HG02884 (cell line): ENCODE data around the gene ARHGDIG.
"Not testable (repeated sequence)": the region's sequence is repeated elsewhere in the genome, so short reads cannot be mapped to it uniquely, and the experiment has no call there.

Experiments
- ATAC-seq: cut with Tn5 transposase; IDR thresholded peaks from one replicate; pipeline ENCODE4 v1.9.1; 2021; ENCODE audit warnings: mild to moderate bottlenecking, moderate library complexity; ENCODE audit not compliant: unreplicated experiment

Gene ARHGDIG

DNA sequence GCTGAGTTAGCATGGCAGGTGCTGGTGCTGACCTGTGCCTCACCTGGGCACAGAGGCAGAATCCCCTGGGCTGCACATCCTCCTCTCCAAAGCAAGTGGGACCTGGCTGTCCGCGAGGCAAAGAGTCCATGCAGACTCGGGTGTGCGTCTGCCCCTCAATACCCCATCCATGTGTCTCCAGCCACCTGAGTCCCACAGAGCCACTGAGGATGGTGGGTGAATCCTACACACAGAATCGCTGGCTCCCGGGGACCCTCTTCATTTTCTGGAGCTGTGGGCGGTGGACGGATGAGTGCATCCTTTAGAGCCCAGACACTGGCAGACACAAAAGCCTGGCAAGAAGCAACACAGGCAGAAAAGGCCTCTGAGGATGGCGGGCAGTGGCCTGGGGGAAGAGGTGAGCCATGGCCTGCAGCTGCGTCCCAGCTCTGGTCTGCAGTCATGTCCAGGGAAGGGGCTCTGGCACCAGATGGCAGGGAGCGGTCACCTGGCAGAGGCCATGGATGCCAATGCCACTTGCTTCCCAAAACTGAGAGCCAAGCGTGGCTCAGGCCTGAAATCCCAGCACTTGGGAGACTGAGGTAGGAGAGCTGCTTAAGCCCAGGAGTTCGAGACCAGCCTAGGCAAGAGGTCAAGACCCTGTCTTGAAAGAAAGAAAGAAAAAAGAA lies 42.2 kb downstream of the ARHGDIG start:
- ATAC-seq, result no peak

DNA sequence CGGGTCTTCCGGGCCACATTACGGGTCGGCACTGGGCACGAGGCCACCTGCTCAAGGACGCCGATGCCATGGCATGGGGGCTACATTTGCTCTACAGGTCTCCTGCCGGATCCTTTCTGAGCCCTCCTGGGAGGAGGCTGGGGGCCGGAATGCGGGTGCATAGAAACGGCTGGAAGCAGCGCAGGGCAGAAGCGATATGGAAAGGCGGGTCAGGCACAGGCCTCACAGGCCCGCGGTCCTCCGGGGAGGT lies 43.7 kb downstream of the ARHGDIG start:
- ATAC-seq, result no peak

GRCh38 chr16:324451-325334 lies 44.3 kb downstream of the ARHGDIG start:
- no peak for ATAC-seq

- ATAC-seq, result no peak
These were observed 45.2 kb downstream of the ARHGDIG start for GRCh38 chr16:325375-326145.

GRCh38 chr16:330741-331140 lies 50.4 kb downstream of the ARHGDIG start:
- ATAC-seq, result no peak

DNA sequence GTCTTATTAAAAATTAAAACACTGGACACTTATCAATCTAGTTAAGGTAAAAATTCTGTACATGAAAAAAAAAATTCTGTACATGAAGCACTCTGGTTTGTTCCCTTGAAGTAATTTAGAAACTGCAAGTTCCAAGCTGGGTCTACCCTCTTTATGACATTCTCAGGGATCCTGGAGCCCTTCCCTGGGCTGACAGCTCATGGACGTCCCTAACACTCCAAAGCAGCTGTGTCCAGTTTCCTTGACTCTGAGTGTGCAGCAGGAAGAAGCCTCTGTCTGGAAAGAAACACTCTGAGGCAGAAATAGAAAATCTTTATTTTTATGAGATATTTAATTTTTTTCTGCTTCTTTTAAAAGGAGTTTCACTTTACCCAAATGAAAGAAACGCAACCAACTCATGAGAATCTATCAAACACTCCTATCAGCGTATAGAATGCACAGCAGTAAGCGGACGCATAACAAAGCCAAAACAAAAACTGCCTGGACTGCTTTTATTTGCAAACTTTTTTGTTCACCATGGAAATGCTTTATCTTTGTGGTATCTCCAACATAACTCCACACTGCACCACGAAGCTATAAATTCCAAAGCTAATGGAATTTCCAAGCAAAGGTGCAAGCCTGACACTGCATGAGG lies 50.9 kb downstream of the ARHGDIG start:
- ATAC-seq, result not testable (repeated sequence)
